Tongue (tissue), 2 donors: Measurements from ENCODE around the gene HS3ST3A1. TPM values are rescaled to one million over a fixed set of nuclear protein-coding genes. Genes with fewer than 3 reads are reported as not detected.
A peak's percentile ranks its signal among the peaks of the same experiment; 100 is the strongest.

Experiments used
- DNase-seq: peaks from one replicate; pipeline ENCODE4 v3.0.0-alpha.2; 2015
- total RNA-seq: library from RNA; depleted of rRNA; stranded (reverse); fragments of >200 nt; gene quantifications from one replicate; pipeline ENCODE4 v1.2.3, GENCODE V29; 2014

HS3ST3A1 gene
- total RNA-seq, 1 donor from 2014 or later = not detected

- no peak for DNase-seq
These were observed 109.6 kb downstream of the HS3ST3A1 start for GRCh38 chr17:13491916-13492736.

GRCh38 chr17:13491491-13491890 is 110.2 kb downstream of the HS3ST3A1 start:
- DNase-seq = no peak

- DNase-seq = no peak
These were observed 110.7 kb downstream of the HS3ST3A1 start for GRCh38 chr17:13490906-13491482.

GRCh38 chr17:13490427-13490826 is 111.3 kb downstream of the HS3ST3A1 start:
- no peak for DNase-seq

GRCh38 chr17:13485327-13485726 is 116.4 kb downstream of the HS3ST3A1 start:
- no peak for DNase-seq

GRCh38 chr17:13484020-13484419 is 117.7 kb downstream of the HS3ST3A1 start:
- DNase-seq = no peak

GRCh38 chr17:13480877-13481276 is 120.9 kb downstream of the HS3ST3A1 start:
- DNase-seq = no peak

GRCh38 chr17:13478326-13478830 is 123.4 kb downstream of the HS3ST3A1 start:
- DNase-seq = no peak

- no peak for DNase-seq
These were observed 124.5 kb downstream of the HS3ST3A1 start for GRCh38 chr17:13477180-13477611.

- no peak for DNase-seq
These were observed 125.0 kb downstream of the HS3ST3A1 start for GRCh38 chr17:13476720-13477119.

- no peak for DNase-seq
These were observed 126.0 kb downstream of the HS3ST3A1 start for GRCh38 chr17:13475574-13476223.

- DNase-seq = no peak
These were observed 127.5 kb downstream of the HS3ST3A1 start for GRCh38 chr17:13474073-13474800.

- DNase-seq = no peak
These were observed 136.1 kb downstream of the HS3ST3A1 start for GRCh38 chr17:13465678-13466077.

GRCh38 chr17:13462673-13463124 is 139.0 kb downstream of the HS3ST3A1 start:
- DNase-seq = peak; percentile 20

- peak; percentile 5 for DNase-seq
These were observed 139.6 kb downstream of the HS3ST3A1 start for GRCh38 chr17:13462146-13462545.

GRCh38 chr17:13460261-13461000 is 141.3 kb downstream of the HS3ST3A1 start:
- DNase-seq = peak; percentile 32

GRCh38 chr17:13457783-13458182 is 143.9 kb downstream of the HS3ST3A1 start:
- DNase-seq = no peak
